ENCODE measurements around the gene PRM1. TPM values are rescaled to one million over a fixed set of nuclear protein-coding genes. Genes with fewer than 3 reads are reported as not detected.

Gene PRM1
- total RNA-seq, 1 donor from 2014 or later: not detected

DNA sequence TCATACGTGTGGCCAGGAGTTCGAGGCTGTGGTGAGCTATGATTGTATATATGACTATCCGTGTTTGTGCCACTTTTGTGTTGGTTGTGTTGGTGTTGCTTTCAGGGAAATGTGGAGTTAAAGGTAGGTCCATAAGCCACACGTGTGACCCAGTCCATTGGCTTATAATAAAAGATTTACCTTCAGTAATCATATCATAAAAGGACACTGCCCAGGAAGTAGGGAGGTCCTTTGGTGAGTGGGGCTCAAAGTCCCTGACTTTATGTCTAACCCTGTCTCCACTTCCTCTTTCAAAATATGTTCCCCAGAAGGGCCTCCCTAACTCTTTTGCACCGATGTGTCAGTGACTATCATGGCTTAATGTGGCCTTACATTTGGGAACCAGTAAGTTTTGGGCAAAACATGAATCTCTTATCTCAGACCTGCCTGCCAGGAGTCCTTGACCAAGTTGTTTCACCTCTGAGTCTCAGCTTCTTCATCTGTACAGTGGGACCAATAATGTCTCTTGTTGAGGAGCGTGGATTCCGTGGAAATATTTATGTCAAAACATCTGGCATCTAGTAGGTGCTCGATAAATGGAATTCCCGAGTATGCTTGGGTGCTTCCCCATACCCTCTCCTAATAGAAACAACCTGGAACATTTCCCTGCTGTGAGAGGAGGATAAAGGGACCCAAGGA, 16.8 kb downstream of the PRM1 start:
- TF ChIP-seq, protein P1, sequence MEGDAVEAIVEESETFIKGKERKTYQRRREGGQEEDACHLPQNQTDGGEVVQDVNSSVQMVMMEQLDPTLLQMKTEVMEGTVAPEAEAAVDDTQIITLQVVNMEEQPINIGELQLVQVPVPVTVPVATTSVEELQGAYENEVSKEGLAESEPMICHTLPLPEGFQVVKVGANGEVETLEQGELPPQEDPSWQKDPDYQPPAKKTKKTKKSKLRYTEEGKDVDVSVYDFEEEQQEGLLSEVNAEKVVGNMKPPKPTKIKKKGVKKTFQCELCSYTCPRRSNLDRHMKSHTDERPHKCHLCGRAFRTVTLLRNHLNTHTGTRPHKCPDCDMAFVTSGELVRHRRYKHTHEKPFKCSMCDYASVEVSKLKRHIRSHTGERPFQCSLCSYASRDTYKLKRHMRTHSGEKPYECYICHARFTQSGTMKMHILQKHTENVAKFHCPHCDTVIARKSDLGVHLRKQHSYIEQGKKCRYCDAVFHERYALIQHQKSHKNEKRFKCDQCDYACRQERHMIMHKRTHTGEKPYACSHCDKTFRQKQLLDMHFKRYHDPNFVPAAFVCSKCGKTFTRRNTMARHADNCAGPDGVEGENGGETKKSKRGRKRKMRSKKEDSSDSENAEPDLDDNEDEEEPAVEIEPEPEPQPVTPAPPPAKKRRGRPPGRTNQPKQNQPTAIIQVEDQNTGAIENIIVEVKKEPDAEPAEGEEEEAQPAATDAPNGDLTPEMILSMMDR (IDR thresholded peaks at IDR 0.05; ENCODE audit: insufficient read depth, low read depth, low read length): no peak
- no peak for TF ChIP-seq EZH2 (IDR thresholded peaks at IDR 0.05; ENCODE audit: insufficient read depth, low read length)
- H3K4me1 Mint-ChIP-seq (ENCODE audit: low read depth, unreplicated experiment): no peaks in the 10 kb centered on the region
- no peak overlapping the region for H2AFZ ChIP-seq (ENCODE audit: low read depth, low read length)
- no peak overlapping the region for H3K27ac Mint-ChIP-seq (ENCODE audit: unreplicated experiment)
- peaks cover 56% of the 10 kb centered on the region for H3K27me3 Mint-ChIP-seq (ENCODE audit: low read depth, unreplicated experiment)
- H3K9me3 ChIP-seq (ENCODE audit: insufficient read depth, low read depth, low read length): no peaks in the 10 kb centered on the region
- H4K20me1 ChIP-seq (ENCODE audit: insufficient read depth, low read length): no peaks in the 10 kb centered on the region
- no peaks in the 10 kb centered on the region for H3K36me3 ChIP-seq (ENCODE audit: insufficient read depth, low read length)
- H3K9me3 Mint-ChIP-seq (ENCODE audit: unreplicated experiment): no peaks in the 10 kb centered on the region
- H3K4me3 Mint-ChIP-seq (ENCODE audit: unreplicated experiment): no peak overlapping the region
- no peaks in the 10 kb centered on the region for H3K79me2 ChIP-seq (ENCODE audit: insufficient read depth, low read length)
- no peaks in the 10 kb centered on the region for H3K36me3 Mint-ChIP-seq (ENCODE audit: low read depth, unreplicated experiment)
- H3K27ac ChIP-seq (ENCODE audit: low read depth, low read length): no peak overlapping the region
- DNase-seq (ENCODE audit: low read depth) (no peak), FAIRE-seq (no peak)
- H3K27me3 ChIP-seq (ENCODE audit: insufficient read depth, low read length): no peaks in the 10 kb centered on the region
- no peak overlapping the region for H3K4me2 ChIP-seq (ENCODE audit: low read length)
- H3K9ac ChIP-seq (ENCODE audit: low read length): no peak overlapping the region
- H3K4me3 ChIP-seq (ENCODE audit: insufficient read depth, low read depth, low read length): no peak overlapping the region
- H3K4me1 ChIP-seq (ENCODE audit: insufficient read depth, low read length): no peaks in the 10 kb centered on the region

DNA sequence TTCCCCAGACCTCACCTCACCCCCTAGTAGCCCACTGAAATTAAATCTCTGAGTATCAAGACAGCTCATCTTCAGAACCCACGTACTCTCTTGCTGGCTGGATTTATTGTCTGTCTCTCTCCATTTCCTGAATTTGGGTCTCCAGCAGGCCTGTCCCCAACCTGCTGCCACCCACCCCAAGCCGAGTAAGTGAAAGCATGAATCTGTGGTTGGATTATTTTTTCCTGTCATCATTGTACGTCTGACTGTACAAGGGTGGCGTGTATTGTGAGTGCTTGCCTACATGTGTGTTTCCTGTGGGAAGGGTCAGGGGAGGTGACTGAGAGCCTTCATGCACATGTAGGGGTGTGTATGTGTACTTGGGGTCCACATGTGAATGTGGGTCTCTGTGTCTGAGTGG, 17.4 kb downstream of the PRM1 start:
- no peak overlapping the region for H3K4me3 Mint-ChIP-seq (ENCODE audit: unreplicated experiment)
- Histone ChIP-seq H3K79me2 (ENCODE audit: insufficient read depth, low read length) (no peaks in the 10 kb centered on the region), H3K27me3 (ENCODE audit: insufficient read depth, low read length) (no peaks in the 10 kb centered on the region), H3K27ac (ENCODE audit: low read depth, low read length) (no peak overlapping the region), H3K9ac (ENCODE audit: low read length) (no peak overlapping the region), H3K4me2 (ENCODE audit: low read length) (no peak overlapping the region), H3K36me3 (ENCODE audit: insufficient read depth, low read length) (no peaks in the 10 kb centered on the region), H3K9me3 (ENCODE audit: insufficient read depth, low read depth, low read length) (no peaks in the 10 kb centered on the region), H2AFZ (ENCODE audit: low read depth, low read length) (no peak overlapping the region), H3K4me3 (ENCODE audit: insufficient read depth, low read depth, low read length) (no peak overlapping the region), H3K4me1 (ENCODE audit: insufficient read depth, low read length) (no peaks in the 10 kb centered on the region), H4K20me1 (ENCODE audit: insufficient read depth, low read length) (no peaks in the 10 kb centered on the region)
- H3K27me3 Mint-ChIP-seq (ENCODE audit: low read depth, unreplicated experiment): peaks cover 53% of the 10 kb centered on the region
- no peaks in the 10 kb centered on the region for H3K9me3 Mint-ChIP-seq (ENCODE audit: unreplicated experiment)
- DNase-seq (ENCODE audit: low read depth): no peak
- H3K27ac Mint-ChIP-seq (ENCODE audit: unreplicated experiment): no peak overlapping the region
- no peaks in the 10 kb centered on the region for H3K36me3 Mint-ChIP-seq (ENCODE audit: low read depth, unreplicated experiment)
- H3K4me1 Mint-ChIP-seq (ENCODE audit: low read depth, unreplicated experiment): no peaks in the 10 kb centered on the region
- FAIRE-seq: no peak
- TF ChIP-seq, protein P1 (IDR thresholded peaks at IDR 0.05; ENCODE audit: insufficient read depth, low read depth, low read length): no peak
- no peak for TF ChIP-seq EZH2 (IDR thresholded peaks at IDR 0.05; ENCODE audit: insufficient read depth, low read length)

DNA sequence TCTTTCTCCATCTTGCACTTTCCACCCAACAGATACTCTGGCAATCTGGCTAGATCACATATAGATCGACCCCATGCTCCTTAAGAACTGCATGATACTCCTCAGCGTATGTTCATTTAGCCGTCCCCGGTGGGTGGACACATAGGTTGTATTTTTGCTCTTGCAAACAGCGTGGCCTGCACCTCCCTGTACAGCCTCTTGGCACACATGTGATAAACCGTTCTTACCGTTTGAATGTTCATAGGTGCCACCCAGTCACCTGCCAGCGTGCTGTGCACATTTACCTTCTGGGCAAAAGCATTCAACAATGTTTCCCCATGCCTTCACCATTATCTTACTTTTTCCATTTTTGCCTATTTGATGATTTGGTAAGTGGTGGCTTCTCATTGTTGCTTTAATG, 18.2 kb downstream of the PRM1 start:
- H3K79me2 ChIP-seq (ENCODE audit: insufficient read depth, low read length): no peaks in the 10 kb centered on the region
- TF ChIP-seq, protein P1 (IDR thresholded peaks at IDR 0.05; ENCODE audit: insufficient read depth, low read depth, low read length): no peak

More for the DNA sequence above, 18.2 kb downstream of the PRM1 start:
- H3K9me3 Mint-ChIP-seq (ENCODE audit: unreplicated experiment): no peaks in the 10 kb centered on the region
- peaks cover 2% of the 10 kb centered on the region for H3K4me1 Mint-ChIP-seq (ENCODE audit: low read depth, unreplicated experiment)
- FAIRE-seq (no peak), DNase-seq (ENCODE audit: low read depth) (no peak)
- no peaks in the 10 kb centered on the region for H3K4me1 ChIP-seq (ENCODE audit: insufficient read depth, low read length)
- H4K20me1 ChIP-seq (ENCODE audit: insufficient read depth, low read length): no peaks in the 10 kb centered on the region
- no peak overlapping the region for H3K4me3 Mint-ChIP-seq (ENCODE audit: unreplicated experiment)
- H2AFZ ChIP-seq (ENCODE audit: low read depth, low read length): no peak overlapping the region
- no peak overlapping the region for H3K9ac ChIP-seq (ENCODE audit: low read length)
- H3K27ac ChIP-seq (ENCODE audit: low read depth, low read length): no peak overlapping the region
- H3K27ac Mint-ChIP-seq (ENCODE audit: unreplicated experiment): no peak overlapping the region
- peaks cover 52% of the 10 kb centered on the region for H3K27me3 Mint-ChIP-seq (ENCODE audit: low read depth, unreplicated experiment)
- no peaks in the 10 kb centered on the region for H3K36me3 Mint-ChIP-seq (ENCODE audit: low read depth, unreplicated experiment)
- H3K36me3 ChIP-seq (ENCODE audit: insufficient read depth, low read length): no peaks in the 10 kb centered on the region
- H3K27me3 ChIP-seq (ENCODE audit: insufficient read depth, low read length): no peaks in the 10 kb centered on the region
- no peak overlapping the region for H3K4me3 ChIP-seq (ENCODE audit: insufficient read depth, low read depth, low read length)
- no peak overlapping the region for H3K4me2 ChIP-seq (ENCODE audit: low read length)
- H3K9me3 ChIP-seq (ENCODE audit: insufficient read depth, low read depth, low read length): no peaks in the 10 kb centered on the region

All from astrocyte (in vitro differentiated cells and primary cell).